ENCODE measurements around the gene PTGDS.

PTGDS gene

DNA sequence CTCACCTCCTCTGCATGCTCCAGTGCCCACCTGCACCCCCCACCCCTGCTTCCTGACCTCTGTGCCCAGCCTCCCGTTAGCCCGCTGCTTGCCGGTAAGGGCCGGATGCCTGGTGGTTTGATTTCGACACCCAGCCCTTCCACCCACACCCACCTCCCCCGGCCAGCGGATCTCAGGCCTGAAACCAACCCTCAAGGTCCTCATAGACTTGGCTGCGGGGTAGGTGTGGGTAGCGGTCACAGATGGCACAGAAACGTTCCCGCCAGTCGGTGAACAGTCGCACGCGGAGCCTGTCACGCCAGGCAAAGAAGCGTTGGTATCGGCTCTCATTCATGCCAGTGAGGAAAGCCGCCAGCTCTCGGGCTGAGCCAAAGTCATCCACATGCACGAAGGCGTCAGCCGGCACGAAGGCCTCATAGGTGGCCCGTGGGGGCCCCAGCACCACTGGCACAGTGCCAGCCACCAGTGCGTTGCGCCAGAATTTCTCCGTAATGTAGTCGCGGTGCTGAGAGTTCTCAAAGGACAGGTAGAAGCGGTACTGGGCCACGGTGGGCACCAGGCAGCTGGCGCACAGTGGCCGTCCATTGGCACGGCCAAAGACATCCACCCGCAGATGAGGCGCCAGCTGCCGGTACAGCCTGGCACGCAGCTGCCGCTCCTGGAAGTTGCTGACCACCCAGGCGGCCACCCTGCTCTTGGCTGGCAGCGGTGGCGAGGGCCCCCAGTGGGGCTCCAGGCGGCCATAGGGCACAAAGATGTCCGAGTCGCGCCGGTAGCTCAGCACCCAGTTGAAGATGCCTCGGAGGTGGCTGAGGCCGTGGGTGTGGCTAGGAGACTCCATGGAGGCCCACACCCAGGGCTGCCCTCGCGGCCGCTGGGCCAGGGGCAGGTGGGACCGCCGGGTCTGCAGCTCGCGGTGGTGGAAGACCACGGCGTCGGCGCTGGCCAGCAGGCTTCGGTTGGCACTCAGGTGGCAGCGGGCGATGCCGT is 53.5 kb downstream of the PTGDS start:
- TF ChIP-seq ZFX (IDR thresholded peaks at IDR 0.05; ENCODE audit: borderline replicate concordance), result no peak
- TF ChIP-seq, protein P1, sequence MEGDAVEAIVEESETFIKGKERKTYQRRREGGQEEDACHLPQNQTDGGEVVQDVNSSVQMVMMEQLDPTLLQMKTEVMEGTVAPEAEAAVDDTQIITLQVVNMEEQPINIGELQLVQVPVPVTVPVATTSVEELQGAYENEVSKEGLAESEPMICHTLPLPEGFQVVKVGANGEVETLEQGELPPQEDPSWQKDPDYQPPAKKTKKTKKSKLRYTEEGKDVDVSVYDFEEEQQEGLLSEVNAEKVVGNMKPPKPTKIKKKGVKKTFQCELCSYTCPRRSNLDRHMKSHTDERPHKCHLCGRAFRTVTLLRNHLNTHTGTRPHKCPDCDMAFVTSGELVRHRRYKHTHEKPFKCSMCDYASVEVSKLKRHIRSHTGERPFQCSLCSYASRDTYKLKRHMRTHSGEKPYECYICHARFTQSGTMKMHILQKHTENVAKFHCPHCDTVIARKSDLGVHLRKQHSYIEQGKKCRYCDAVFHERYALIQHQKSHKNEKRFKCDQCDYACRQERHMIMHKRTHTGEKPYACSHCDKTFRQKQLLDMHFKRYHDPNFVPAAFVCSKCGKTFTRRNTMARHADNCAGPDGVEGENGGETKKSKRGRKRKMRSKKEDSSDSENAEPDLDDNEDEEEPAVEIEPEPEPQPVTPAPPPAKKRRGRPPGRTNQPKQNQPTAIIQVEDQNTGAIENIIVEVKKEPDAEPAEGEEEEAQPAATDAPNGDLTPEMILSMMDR (IDR thresholded peaks at IDR 0.05), result no peak
- no peak overlapping the region for H3K27ac ChIP-seq
